ENCODE measurements around the gene NUFIP1. TPM values are rescaled to one million over a fixed set of nuclear protein-coding genes. Genes with fewer than 3 reads are reported as not detected.

The NUFIP1 gene
- total RNA-seq, 4 donors from 2014 or later: 2.5 to 4.7 (median 3.0) TPM

DNA sequence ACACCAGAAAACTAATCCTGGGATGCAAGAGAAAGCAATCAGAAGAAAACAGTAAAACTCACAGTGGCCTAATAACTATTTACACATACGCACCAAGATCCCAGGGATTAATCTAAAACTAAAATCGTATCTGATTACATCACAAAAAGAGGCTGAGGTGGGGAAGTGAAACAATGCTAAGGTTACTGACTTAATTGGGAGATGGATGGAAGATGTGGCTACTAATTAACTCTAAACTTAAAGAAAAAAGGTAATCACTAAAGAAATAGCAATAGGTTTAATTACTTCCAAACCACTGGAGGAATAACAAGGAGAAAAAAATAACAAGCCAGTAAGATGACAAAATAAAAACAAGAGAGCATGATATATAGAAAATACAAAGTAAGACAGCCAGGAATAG is 50.4 kb downstream of the NUFIP1 start:
- no peak overlapping the region for H3K4me3 ChIP-seq
- TF ChIP-seq, protein P1, sequence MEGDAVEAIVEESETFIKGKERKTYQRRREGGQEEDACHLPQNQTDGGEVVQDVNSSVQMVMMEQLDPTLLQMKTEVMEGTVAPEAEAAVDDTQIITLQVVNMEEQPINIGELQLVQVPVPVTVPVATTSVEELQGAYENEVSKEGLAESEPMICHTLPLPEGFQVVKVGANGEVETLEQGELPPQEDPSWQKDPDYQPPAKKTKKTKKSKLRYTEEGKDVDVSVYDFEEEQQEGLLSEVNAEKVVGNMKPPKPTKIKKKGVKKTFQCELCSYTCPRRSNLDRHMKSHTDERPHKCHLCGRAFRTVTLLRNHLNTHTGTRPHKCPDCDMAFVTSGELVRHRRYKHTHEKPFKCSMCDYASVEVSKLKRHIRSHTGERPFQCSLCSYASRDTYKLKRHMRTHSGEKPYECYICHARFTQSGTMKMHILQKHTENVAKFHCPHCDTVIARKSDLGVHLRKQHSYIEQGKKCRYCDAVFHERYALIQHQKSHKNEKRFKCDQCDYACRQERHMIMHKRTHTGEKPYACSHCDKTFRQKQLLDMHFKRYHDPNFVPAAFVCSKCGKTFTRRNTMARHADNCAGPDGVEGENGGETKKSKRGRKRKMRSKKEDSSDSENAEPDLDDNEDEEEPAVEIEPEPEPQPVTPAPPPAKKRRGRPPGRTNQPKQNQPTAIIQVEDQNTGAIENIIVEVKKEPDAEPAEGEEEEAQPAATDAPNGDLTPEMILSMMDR (IDR thresholded peaks at IDR 0.05): no peak
- TF ChIP-seq POLR2A (IDR thresholded peaks at IDR 0.05) (no peak), POLR2AphosphoS5 (IDR thresholded peaks at IDR 0.05) (no peak), EP300 (IDR thresholded peaks at IDR 0.05) (no peak)
- H3K27ac ChIP-seq: no peak overlapping the region
- peaks cover 0 to 21% of the 10 kb centered on the region in 2 donors for H3K36me3 ChIP-seq
- no peaks in the 10 kb centered on the region for H3K9me3 ChIP-seq
- ATAC-seq: no peak
- H3K4me1 ChIP-seq: peaks cover 0 to 4% (median 3%) of the 10 kb centered on the region in 3 donors
- WGBS, 2 donors (ENCODE audit: low coverage in 1 of 2): 82 to 92% methylated on average over 2 of the region's 2 CpGs
- H3K27me3 ChIP-seq: no peaks in the 10 kb centered on the region

- WGBS, 2 donors (ENCODE audit: low coverage in 1 of 2): 92 to 93% methylated on average over 1 of the region's 1 CpG
- ATAC-seq: no peak
- TF ChIP-seq POLR2AphosphoS5 (IDR thresholded peaks at IDR 0.05) (no peak), EP300 (IDR thresholded peaks at IDR 0.05) (no peak), POLR2A (IDR thresholded peaks at IDR 0.05) (no peak)
- TF ChIP-seq, protein P1 (IDR thresholded peaks at IDR 0.05): no peak
- Histone ChIP-seq H3K4me1 (peaks cover 0 to 20% (median 3%) of the 10 kb centered on the region in 3 donors), H3K9me3 (no peaks in the 10 kb centered on the region), H3K27ac (no peak overlapping the region), H3K4me3 (no peak overlapping the region), H3K36me3 (no peaks in the 10 kb centered on the region), H3K27me3 (no peaks in the 10 kb centered on the region)
Observed at GRCh38 chr13:44936246-44936645, 53.0 kb downstream of the NUFIP1 start.

DNA sequence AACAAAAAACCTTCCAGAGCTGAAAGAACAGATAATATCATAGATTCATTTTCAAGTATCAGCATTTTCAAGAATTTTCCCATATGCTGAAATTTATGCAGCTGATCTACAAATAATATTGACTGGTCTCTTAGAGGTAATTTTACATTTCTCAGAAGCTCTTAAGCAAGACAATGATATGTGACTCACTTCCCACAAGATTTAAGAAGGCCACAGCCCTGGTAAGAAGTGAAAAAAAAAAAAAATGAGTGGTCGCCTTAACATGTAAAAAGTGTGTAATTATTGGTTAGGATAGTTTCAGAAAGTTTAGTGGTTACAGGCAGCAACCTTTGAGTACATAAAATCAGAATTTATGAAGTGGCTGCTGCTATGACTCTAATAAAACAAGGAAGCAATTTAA is 54.5 kb downstream of the NUFIP1 start:
- no peaks in the 10 kb centered on the region for H3K27me3 ChIP-seq
- H3K4me3 ChIP-seq: no peak overlapping the region
- TF ChIP-seq, protein P1 (IDR thresholded peaks at IDR 0.05): no peak
- TF ChIP-seq EP300 (IDR thresholded peaks at IDR 0.05): no peak
- no peak for TF ChIP-seq POLR2AphosphoS5 (IDR thresholded peaks at IDR 0.05)
- TF ChIP-seq POLR2A (IDR thresholded peaks at IDR 0.05): no peak
- H3K4me1 ChIP-seq: peaks cover 0 to 20% (median 3%) of the 10 kb centered on the region in 3 donors
- H3K9me3 ChIP-seq: no peaks in the 10 kb centered on the region
- no peak for ATAC-seq
- no peak overlapping the region for H3K27ac ChIP-seq
- WGBS, 2 donors (ENCODE audit: low coverage in 1 of 2): 0% methylated on average over 1 of the region's 1 CpG
- no peaks in the 10 kb centered on the region for H3K36me3 ChIP-seq

DNA sequence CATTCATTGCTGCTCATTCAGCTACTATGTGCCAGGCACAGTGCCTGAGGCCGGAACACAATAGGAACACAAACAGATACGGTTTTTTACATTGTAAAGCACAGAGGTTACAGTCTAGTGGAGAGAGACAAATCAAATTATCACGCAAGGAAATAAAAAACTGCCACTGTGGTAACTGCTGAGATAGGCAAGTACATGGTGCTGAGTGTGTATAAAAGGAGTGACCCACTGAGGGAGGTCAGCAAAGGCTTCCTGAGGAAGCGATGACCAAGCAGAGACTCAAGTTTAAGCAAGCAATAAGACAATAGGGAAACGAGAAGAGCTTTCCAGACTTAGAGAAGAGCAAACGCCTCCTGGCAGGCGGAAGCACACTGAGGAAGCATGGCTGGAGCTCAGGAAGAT is 56.4 kb downstream of the NUFIP1 start:
- Histone ChIP-seq H3K4me1 (peaks cover 0 to 20% (median 3%) of the 10 kb centered on the region in 3 donors), H3K4me3 (no peak overlapping the region), H3K36me3 (no peaks in the 10 kb centered on the region), H3K9me3 (no peaks in the 10 kb centered on the region), H3K27me3 (no peaks in the 10 kb centered on the region), H3K27ac (peak overlapping the region in 3 of 4 donors; percentile 13 to 62 (median 55))
- TF ChIP-seq EP300 (IDR thresholded peaks at IDR 0.05) (no peak), POLR2AphosphoS5 (IDR thresholded peaks at IDR 0.05) (peak; percentile 16)
- ATAC-seq: peak; percentile 82
- WGBS, 2 donors (ENCODE audit: low coverage in 1 of 2): 47 to 58% methylated on average over 5 to 7 of the region's 7 CpGs

GRCh38 chr13:44932171-44932849 is 57.0 kb downstream of the NUFIP1 start:
- no peaks in the 10 kb centered on the region for H3K27me3 ChIP-seq
- no peaks in the 10 kb centered on the region for H3K36me3 ChIP-seq
- 42 to 63% methylated on average over 4 of the region's 5 CpGs for WGBS, 2 donors (ENCODE audit: low coverage in 1 of 2)
- H3K9me3 ChIP-seq: no peaks in the 10 kb centered on the region
- peak overlapping the region in 3 of 4 donors; percentile 29 to 62 (median 55) for H3K27ac ChIP-seq
- TF ChIP-seq, protein P1 (IDR thresholded peaks at IDR 0.05): no peak
- TF ChIP-seq POLR2A (IDR thresholded peaks at IDR 0.05): no peak
- TF ChIP-seq EP300 (IDR thresholded peaks at IDR 0.05): no peak
- no peak for TF ChIP-seq POLR2AphosphoS5 (IDR thresholded peaks at IDR 0.05)
- ATAC-seq: peak; percentile 44
- H3K4me1 ChIP-seq: peaks cover 0 to 20% (median 3%) of the 10 kb centered on the region in 3 donors
- H3K4me3 ChIP-seq: no peak overlapping the region
